SIG-M5 treated with dmso at 0.1 percent for 504 hours (cell line): ENCODE measurements around the gene KIF17.

Source experiments
- DNase-seq: peaks from one replicate; lab custom pipeline; 2025; ENCODE audit not compliant: unreplicated experiment; lab: John Stamatoyannopoulos, UW

KIF17 gene

GRCh38 chr1:20711285-20712214 lies 6.3 kb downstream of the KIF17 start:
- peak; percentile 75 for DNase-seq

- DNase-seq, result no peak
These were observed 7.1 kb downstream of the KIF17 start for GRCh38 chr1:20710469-20711284.

DNA sequence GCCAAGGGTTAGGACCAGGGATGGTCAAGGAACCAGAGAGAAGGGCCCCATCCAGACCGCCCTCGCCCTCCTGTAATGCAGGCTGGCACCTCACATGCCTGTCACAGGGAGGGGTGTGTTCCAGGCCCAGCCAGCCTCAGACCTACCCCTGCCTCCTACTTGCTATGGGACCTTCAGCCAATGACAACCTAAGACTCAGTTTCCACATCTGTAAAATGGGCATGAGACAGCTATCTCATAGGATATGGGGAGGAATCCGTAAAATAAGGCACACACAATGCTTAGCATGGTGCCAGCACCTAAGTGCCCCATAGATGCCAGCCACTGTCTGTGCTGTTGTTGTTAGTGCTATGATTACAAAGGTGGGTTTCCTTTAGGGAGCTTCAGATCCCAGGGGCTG lies 7.9 kb downstream of the KIF17 start:
- DNase-seq, result no peak

GRCh38 chr1:20708891-20709290 lies 8.9 kb downstream of the KIF17 start:
- no peak for DNase-seq

- DNase-seq, result no peak
These were observed 9.8 kb downstream of the KIF17 start for GRCh38 chr1:20708057-20708456.

GRCh38 chr1:20706841-20707240 lies 11.0 kb downstream of the KIF17 start:
- no peak for DNase-seq

DNA sequence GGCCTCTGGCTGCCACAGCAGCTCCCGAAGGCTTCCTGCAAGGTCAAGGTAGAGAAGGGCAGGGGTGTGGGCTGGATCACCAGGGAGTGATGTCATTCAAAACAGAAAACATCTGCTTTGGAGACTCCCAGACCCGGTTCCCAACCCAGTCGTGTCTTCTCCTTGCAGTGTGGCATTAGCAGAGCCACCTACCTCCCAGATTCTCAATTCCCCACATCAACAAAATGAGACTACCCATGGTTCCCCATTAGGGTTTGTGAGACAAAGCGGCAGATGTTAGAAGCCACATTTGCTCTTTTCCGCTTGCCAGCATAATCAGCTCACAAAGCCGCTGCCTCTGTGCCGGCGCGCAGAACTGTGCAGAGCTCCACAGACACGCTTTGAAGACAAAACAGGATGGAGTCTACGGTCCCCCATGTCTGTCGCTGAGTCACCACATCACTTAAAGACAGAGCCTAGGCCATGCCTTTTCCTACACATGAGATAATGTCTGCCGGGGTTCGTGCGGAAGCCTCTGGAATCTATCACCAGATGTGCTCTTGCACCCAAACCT lies 12.5 kb downstream of the KIF17 start:
- DNase-seq, result no peak

DNA sequence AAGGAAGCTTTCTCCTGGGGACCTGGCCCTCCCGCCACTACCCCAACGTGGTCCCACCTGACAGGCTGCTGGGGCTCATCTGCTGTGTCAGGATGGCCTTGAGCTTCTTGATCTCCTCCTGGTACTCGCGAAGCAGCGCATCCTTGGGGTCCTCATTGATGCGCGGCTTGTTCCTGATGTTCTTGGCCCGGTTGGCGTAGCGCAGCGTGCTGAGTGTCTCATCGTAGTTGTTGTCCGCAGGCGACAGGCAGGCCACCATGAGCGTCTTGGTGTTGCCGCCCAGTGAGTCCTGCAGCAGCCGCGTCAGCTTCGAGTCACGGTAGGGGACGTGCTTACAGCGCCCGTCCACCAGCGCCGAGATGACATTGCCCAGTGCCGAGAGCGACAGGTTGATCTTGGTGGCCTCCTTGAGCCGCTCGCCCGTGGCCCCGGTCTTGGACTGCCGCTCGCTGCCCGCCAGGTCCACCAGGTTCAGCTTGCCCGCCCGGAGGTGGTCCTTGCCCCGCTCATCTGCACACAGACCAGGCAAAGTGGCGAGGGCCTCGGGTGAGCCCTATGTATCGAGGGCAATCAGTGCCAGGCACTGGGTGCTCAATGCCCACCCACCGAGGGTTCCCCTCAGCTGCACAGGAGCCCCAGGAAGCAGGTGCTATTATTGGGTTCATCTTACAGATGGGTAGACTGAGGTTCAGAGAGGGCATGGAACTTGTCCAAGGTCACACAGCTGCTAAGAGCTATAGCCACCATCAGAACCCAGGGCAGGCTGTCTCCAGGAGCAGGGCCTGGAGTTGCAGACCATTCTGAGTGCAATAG lies 13.2 kb downstream of the KIF17 start:
- no peak for DNase-seq

- no peak for DNase-seq
These were observed 14.6 kb downstream of the KIF17 start for GRCh38 chr1:20703124-20703756.

GRCh38 chr1:20702416-20702815 lies 15.4 kb downstream of the KIF17 start:
- no peak for DNase-seq

GRCh38 chr1:20701847-20702246 lies 16.0 kb downstream of the KIF17 start:
- DNase-seq, result no peak

DNA sequence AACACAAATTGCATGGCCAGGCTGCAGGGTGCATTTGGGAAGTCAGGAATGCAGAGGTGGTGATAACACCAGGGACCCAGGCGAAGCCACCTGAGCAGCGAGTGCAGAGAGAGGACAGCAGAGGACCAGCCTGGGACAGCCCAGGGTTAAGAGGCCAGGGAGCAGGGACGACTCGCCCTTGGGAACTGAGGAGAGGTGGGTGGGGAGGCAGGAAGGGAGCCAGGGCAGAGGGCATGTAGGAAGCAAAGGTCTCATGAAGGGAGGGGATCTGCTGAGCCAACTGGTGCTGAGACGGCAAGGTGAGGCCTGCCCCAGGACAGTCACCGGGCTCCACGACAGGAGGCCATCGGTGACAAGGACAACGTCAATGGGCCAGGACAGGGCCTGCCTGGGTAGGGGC lies 16.4 kb downstream of the KIF17 start:
- DNase-seq, result no peak

- no peak for DNase-seq
These were observed 17.1 kb downstream of the KIF17 start for GRCh38 chr1:20700636-20701215.

- DNase-seq, result peak; percentile 20
These were observed 18.2 kb downstream of the KIF17 start for GRCh38 chr1:20699558-20699957.

GRCh38 chr1:20698195-20698910 lies 19.5 kb downstream of the KIF17 start:
- no peak for DNase-seq

GRCh38 chr1:20697563-20697962 lies 20.2 kb downstream of the KIF17 start:
- DNase-seq, result no peak

DNA sequence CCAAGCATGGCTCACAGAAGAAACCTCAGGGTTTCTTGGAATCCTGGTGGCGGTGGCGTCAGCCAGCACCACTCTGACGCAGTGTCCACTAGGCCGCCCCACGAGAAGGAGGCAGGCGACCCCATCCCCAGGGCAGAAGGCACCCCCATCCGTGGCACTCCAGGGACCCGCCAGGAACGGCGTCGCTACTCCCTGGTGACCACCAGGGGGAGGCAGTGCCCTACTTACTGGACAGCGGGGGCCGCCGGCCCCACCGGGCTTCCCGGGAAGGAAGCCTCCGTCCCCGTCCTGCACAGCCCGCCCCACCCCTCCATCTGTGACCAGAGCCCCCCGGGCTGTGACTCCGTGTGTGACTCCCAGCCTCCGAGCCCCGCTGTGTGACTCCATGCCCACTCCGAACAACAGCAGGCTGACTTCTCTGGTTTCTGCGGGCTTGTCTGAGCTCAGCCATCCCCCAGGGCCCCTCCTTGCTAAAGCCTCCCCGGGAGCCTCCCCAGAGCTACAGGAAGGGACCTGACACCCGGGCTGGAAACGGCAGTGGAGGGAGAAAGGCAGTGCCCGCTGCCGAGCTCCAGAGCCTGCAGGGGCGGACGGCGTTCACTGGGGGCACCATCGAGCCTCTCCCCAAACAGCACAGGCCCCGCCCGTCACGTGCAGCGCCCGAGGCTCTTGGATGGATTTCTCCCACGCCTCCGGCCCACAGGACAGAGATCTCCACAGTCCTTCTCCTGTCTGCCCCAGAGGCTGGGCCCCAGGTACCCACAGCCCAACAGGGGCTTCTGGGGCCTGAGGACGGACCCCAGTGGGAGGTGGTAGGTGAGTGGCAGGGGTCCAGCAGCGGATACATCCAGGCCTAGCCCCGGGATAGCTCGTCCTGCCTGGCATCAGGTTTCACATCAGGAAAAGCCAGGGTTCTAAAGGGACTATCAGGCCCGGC lies 21.1 kb downstream of the KIF17 start:
- peak; percentile 80 for DNase-seq

DNA sequence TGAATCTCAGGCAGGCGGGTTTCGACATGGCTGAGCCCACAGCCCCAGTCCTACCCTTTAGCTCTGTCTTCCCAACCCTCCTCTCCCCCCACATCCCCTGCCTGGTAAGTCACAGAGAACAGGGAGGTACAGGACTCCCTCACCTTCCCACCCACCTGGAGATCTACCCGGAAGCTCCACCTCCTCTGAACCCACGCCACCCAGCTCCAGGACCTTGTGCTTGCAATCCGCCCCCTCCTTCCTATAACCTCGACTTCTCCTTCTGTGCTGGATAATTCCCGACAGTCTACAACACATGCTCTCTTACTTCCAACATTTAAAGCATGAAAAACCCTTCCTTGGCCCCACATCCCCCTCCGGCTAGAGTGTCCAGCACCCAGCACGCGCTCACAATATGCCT lies 22.3 kb downstream of the KIF17 start:
- no peak for DNase-seq
